GM23248 (cell line): ENCODE results near the gene CFDP1. TPM values are rescaled to one million over a fixed set of nuclear protein-coding genes. Genes with fewer than 3 reads are reported as not detected.

Source experiments
- DNase-seq: peaks from one replicate; pipeline ENCODE4 v3.0.0-alpha.2; 2015
- H2AFZ ChIP-seq: fragments of 200-600 bp; sonication (generic); 2 replicates; pipeline ENCODE4 v1.6.1; 2016; ENCODE audit warnings: antibody characterized with exemption
- H3F3A ChIP-seq: fragments of 200-600 bp; sonication (generic); 2 replicates; pipeline ENCODE4 v1.6.1; 2016; ENCODE audit warnings: mild to moderate bottlenecking, antibody characterized with exemption, mixed run types; ENCODE audit not compliant: insufficient read depth
- H3K27ac ChIP-seq: fragments of 200-600 bp; sonication (generic); 2 replicates; pipeline ENCODE4 v1.5.1; 2016; ENCODE audit warnings: mild to moderate bottlenecking
- H3K27me3 ChIP-seq: fragments of 200-600 bp; sonication (generic); replicated peaks from 2 replicates; pipeline ENCODE4 v1.6.1; 2016; ENCODE audit warnings: mild to moderate bottlenecking; ENCODE audit not compliant: insufficient read depth
- H3K36me3 ChIP-seq: fragments of 200-600 bp; sonication (generic); 2 replicates; pipeline ENCODE4 v1.6.1; 2016; ENCODE audit warnings: low read depth, mild to moderate bottlenecking
- H3K4me1 ChIP-seq: fragments of 200-600 bp; sonication (generic); 2 replicates; pipeline ENCODE4 v1.6.1; 2016; ENCODE audit warnings: mild to moderate bottlenecking; ENCODE audit not compliant: insufficient read depth
- H3K4me2 ChIP-seq: fragments of 200-600 bp; sonication (generic); one replicate; pipeline ENCODE4 v1.6.1; 2016; ENCODE audit warnings: mild to moderate bottlenecking; ENCODE audit not compliant: unreplicated experiment
- H3K4me3 ChIP-seq: fragments of 200-600 bp; sonication (generic); 2 replicates; pipeline ENCODE4 v1.5.1; 2016; ENCODE audit warnings: mild to moderate bottlenecking
- H3K79me2 ChIP-seq: fragments of 200-600 bp; sonication (generic); 2 replicates; pipeline ENCODE4 v1.6.1; 2016; ENCODE audit warnings: mild to moderate bottlenecking; ENCODE audit not compliant: insufficient read depth
- H3K9ac ChIP-seq: fragments of 200-600 bp; sonication (generic); 2 replicates; pipeline ENCODE4 v1.6.1; 2016; ENCODE audit warnings: mild to moderate bottlenecking
- H3K9me2 ChIP-seq: fragments of 200-600 bp; sonication (generic); 2 replicates; pipeline ENCODE4 v1.6.1; 2016; ENCODE audit warnings: mixed run types, mild to moderate bottlenecking, moderate library complexity; ENCODE audit not compliant: insufficient read depth
- H3K9me3 ChIP-seq: fragments of 200-600 bp; sonication (generic); one replicate; pipeline ENCODE4 v1.6.1; 2017; ENCODE audit warnings: low read depth
- H4K20me1 ChIP-seq: fragments of 200-600 bp; sonication (generic); 2 replicates; pipeline ENCODE4 v1.6.0; 2016; ENCODE audit not compliant: insufficient read depth
- EZH2 ChIP-seq: fragments of 200-600 bp; sonication (generic); IDR thresholded peaks from 2 replicates; pipeline ENCODE4 v1.6.1; 2018; ENCODE audit warnings: antibody characterized with exemption, mild to moderate bottlenecking; ENCODE audit not compliant: insufficient read depth, poor library complexity, severe bottlenecking
- EZH2phosphoT487 ChIP-seq: fragments of 200-600 bp; sonication (generic); IDR thresholded peaks from 2 replicates; pipeline ENCODE4 v1.6.1; 2018; ENCODE audit warnings: antibody characterized with exemption, moderate library complexity, mild to moderate bottlenecking, low read depth; ENCODE audit not compliant: insufficient read depth
- WGBS, 2 experiments: methylation state at CpG; one replicate each; pipeline ENCODE4 v1.1.6; 2015 to 2017; ENCODE audit warnings: low lambda C conversion rate in 2 of 2, low coverage in 1 of 2; ENCODE audit errors: missing lambda C conversion rate in 2 of 2; 5-methylcytosine and 5-hydroxymethylcytosine counted together
- in situ Hi-C: fragments of 300-500 bp; cut with MboI; formaldehyde crosslinking; loops from 2 replicates; pipeline ENCODE4 v1.15.0; 2020
- polyA plus RNA-seq: library from polyadenylated mRNA; unstranded; fragments of >200 nt; fragmentation: Nextera tagmentation; extraction: Ambion mirVana; gene quantifications from 2 replicates; pipeline ENCODE4 v1.2.1, GENCODE V29; 2016
- small RNA-seq: library from RNA; depleted of rRNA; stranded (forward); fragments of <200 nt; gene quantifications from one replicate; pipeline ENCODE3, GENCODE V24; 2014; ENCODE audit warnings: low read depth, low replicate concordance
- total RNA-seq: library from RNA; depleted of rRNA; stranded (reverse); fragments of >200 nt; shearing (Covaris generic); gene quantifications from 2 replicates; pipeline ENCODE4 v1.2.3, GENCODE V29; 2014; rRNA removed

The CFDP1 gene
- total and polyA plus RNA-seq, 2 experiments from 2014 or later: 36.9 to 46.7 TPM

DNA sequence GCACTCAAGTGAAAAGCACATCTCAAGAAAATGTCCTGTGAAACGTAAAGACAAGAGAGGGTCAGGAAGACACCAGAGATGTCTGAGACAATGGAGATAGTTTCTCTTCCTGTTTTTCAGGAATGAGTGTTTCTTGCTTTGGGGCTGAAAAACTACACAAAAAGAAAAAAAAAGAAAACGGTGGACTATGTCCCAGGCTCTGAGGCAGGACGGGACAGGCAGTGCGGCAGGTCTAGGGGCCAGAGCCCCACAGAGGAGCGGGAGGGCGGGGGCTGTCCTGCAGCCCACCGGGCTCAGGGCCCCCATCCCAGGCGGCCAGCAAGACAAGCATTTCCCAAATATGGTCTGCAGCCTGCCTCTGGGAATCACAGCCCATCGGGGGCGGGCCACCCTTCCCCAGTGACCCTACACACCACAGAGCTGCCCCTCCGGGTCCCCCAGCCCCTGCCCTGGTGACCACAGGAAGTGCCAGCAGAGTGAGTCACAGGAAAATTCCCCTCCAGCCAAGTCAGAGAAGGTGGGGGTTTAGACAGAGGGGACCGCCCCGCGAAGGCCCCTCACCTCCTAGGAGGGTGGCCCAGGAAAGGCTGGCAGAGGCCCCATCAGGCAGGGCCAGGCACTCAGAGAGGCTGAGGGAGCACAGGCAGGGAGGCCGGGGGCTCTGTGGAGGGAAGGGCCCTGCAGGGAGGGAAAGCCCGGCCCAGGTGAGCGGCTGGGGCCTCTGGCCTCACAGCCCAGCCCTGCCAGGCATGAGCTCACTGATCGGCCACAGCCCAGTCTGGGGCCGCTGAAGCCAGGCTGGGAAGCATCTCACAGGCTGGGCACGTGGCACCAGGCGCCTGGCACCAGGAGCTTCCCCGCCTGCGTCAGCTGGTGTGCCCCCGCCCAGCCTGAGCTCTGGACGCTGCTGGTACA lies 188.2 kb downstream of the CFDP1 start:
- H3K36me3 ChIP-seq: no peaks in the 10 kb centered on the region; the same call in 1 of the 2 replicates
- TF ChIP-seq EZH2: no peak
- H3K9me2 ChIP-seq: no peaks in the 10 kb centered on the region
- peak overlapping the region; percentile 98 for H3K9ac ChIP-seq
- H3K9me3 ChIP-seq: no peaks in the 10 kb centered on the region
- H3F3A ChIP-seq: peaks cover 31% of the 10 kb centered on the region
- peak overlapping the region; percentile 7; the same call in 1 of the 2 replicates for H3K4me3 ChIP-seq
- H3K4me1 ChIP-seq: peaks cover 66% of the 10 kb centered on the region
- in situ Hi-C loops: no loop called here
- peak overlapping the region; percentile 99 for H3K27ac ChIP-seq
- WGBS, 2 experiments: 8 to 14% methylated on average over 21 to 22 of the region's 25 CpGs
- H3K4me2 ChIP-seq: peak overlapping the region; percentile 56
- H4K20me1 ChIP-seq: no peaks in the 10 kb centered on the region
- peak; percentile 99 for DNase-seq
- no peaks in the 10 kb centered on the region for H3K27me3 ChIP-seq
- no peak overlapping the region for H2AFZ ChIP-seq
- H3K79me2 ChIP-seq: peaks cover 93% of the 10 kb centered on the region

DNA sequence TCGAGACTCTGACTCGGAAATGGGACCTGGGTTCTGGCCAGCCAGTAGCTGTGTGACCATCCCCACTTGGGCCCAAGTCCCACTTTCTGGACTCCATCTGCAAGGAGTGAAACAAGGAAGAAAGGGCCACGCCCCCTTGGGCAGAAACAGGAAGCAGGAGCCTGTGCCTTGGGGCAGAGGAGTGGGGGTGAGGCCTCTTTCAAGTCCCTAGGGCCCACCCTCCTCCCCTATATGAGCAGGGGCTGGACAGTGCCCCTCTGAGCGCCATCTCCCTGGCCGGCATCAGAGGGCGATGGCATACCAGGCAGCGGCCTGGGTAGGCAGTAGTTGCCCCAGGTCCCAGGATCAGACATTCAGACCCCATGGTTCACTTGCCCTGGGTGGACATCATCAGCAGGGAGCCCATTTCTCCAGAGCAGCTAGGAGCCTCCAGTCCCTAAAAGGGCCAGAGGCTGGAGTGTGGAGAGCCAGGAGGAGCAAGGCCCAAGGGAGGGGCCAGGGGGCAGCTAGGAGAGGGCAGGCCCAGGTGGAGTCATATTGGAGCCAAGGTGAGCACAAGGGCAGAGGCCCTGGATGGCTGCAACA lies 189.0 kb downstream of the CFDP1 start:
- Histone ChIP-seq H3K27ac (peak overlapping the region; percentile 99), H3K4me1 (peaks cover 66% of the 10 kb centered on the region), H3K79me2 (peaks cover 93% of the 10 kb centered on the region), H2AFZ (no peak overlapping the region), H3K36me3 (no peaks in the 10 kb centered on the region; the same call in 1 of the 2 replicates), H4K20me1 (no peaks in the 10 kb centered on the region), H3K9me3 (no peaks in the 10 kb centered on the region), H3K27me3 (no peaks in the 10 kb centered on the region), H3K4me2 (peak overlapping the region; percentile 56), H3F3A (peaks cover 34% of the 10 kb centered on the region), H3K9ac (peak overlapping the region; percentile 98), H3K4me3 (0 out of 2 replicates have a peak overlapping the region, but pooled peaks have one; percentile 7), H3K9me2 (no peaks in the 10 kb centered on the region)
- WGBS, 2 experiments: 51 to 59% methylated on average over 6 to 7 of the region's 7 CpGs
- in situ Hi-C loops: no loop called here
- TF ChIP-seq EZH2: no peak
- TF ChIP-seq EZH2phosphoT487: no peak
- peak; percentile 70 for DNase-seq

Small RNAs within 50 kb of the gene (small RNA-seq; reads per million reads assigned to genes)
- gene RF00598: not detected
- not detected for gene RNU6-758P

Other genes with a start within 250 kb of the CFDP1 start
- not detected in 2 replicates for gene CTRB2, start 226.3 kb downstream of the CFDP1 start, total RNA-seq
- gene CTRB2, start 226.3 kb downstream of the CFDP1 start, polyA plus RNA-seq: not detected in 2 replicates
- gene CTRB1, start 214.5 kb downstream of the CFDP1 start, total RNA-seq: not detected in 2 replicates
- gene CTRB1, start 214.5 kb downstream of the CFDP1 start, polyA plus RNA-seq: not detected in 2 replicates
- 84.0 and 87.0 TPM in 2 replicates for gene BCAR1, start 181.9 kb downstream of the CFDP1 start, total RNA-seq
- 52.9 and 56.1 TPM in 2 replicates for gene BCAR1, start 181.9 kb downstream of the CFDP1 start, polyA plus RNA-seq
- 11.9 and 18.6 TPM in 2 replicates for gene TMEM170A, start 31.2 kb upstream of the CFDP1 start, total RNA-seq
- 10.3 and 12.6 TPM in 2 replicates for gene TMEM170A, start 31.2 kb upstream of the CFDP1 start, polyA plus RNA-seq
- 0.65 and 0.76 TPM in 2 replicates for gene CHST6, start 61.9 kb upstream of the CFDP1 start, total RNA-seq
- gene CHST6, start 61.9 kb upstream of the CFDP1 start, polyA plus RNA-seq: 0.10 and 0.20 TPM in 2 replicates
- 0.25 TPM in 1 of 2 replicates, not detected in the other for gene CHST5, start 102.6 kb upstream of the CFDP1 start, total RNA-seq
- not detected in 2 replicates for gene CHST5, start 102.6 kb upstream of the CFDP1 start, polyA plus RNA-seq
- 14.2 and 20.3 TPM in 2 replicates for gene TMEM231, start 122.7 kb upstream of the CFDP1 start, total RNA-seq
- 12.7 and 13.5 TPM in 2 replicates for gene TMEM231, start 122.7 kb upstream of the CFDP1 start, polyA plus RNA-seq
- 52.7 and 57.5 TPM in 2 replicates for gene GABARAPL2, start 132.9 kb upstream of the CFDP1 start, total RNA-seq
- 252 and 257 TPM in 2 replicates for gene GABARAPL2, start 132.9 kb upstream of the CFDP1 start, polyA plus RNA-seq
- 31.3 and 40.1 TPM in 2 replicates for gene ADAT1, start 189.8 kb upstream of the CFDP1 start, total RNA-seq
- gene ADAT1, start 189.8 kb upstream of the CFDP1 start, polyA plus RNA-seq: 18.9 and 25.8 TPM in 2 replicates
- gene KARS1, start 214.2 kb upstream of the CFDP1 start, total RNA-seq: 114 and 117 TPM in 2 replicates
- gene KARS1, start 214.2 kb upstream of the CFDP1 start, polyA plus RNA-seq: 130 and 134 TPM in 2 replicates
- 44.8 and 60.7 TPM in 2 replicates for gene TERF2IP, start 214.3 kb upstream of the CFDP1 start, total RNA-seq
- gene TERF2IP, start 214.3 kb upstream of the CFDP1 start, polyA plus RNA-seq: 59.8 and 66.9 TPM in 2 replicates
- not detected in 2 replicates for gene CPHXL2, start 243.5 kb upstream of the CFDP1 start, total RNA-seq
- 0.15 TPM in 1 of 2 replicates, not detected in the other for gene CPHXL2, start 243.5 kb upstream of the CFDP1 start, polyA plus RNA-seq